ENCODE data around the gene CYB5D1.
"Not testable (repeated sequence)": the region's sequence is repeated elsewhere in the genome, so short reads cannot be mapped to it uniquely, and the experiment has no call there.

Gene CYB5D1

GRCh38 chr17:7856011-7856810 lies 1.6 kb upstream of the CYB5D1 start:
- no peak for DNase-seq (ENCODE audit: low read depth in 2 of 2)

- peak; percentile 87 to 91 for DNase-seq (ENCODE audit: low read depth in 2 of 2)
Observed at GRCh38 chr17:7856811-7857712, 741 bp upstream of the CYB5D1 start, which contains the start of gene NAA38. NAA38 (minus strand) TSS chr17:7857559; CDS start chr17:7857463, 96 bp downstream.

GRCh38 chr17:7858522-7858810 lies 663 bp downstream of the CYB5D1 start:
- no peak for DNase-seq (ENCODE audit: low read depth in 2 of 2)

GRCh38 chr17:7859028-7859427 lies 1.2 kb downstream of the CYB5D1 start:
- no peak for DNase-seq (ENCODE audit: low read depth in 2 of 2)

- DNase-seq (ENCODE audit: low read depth in 2 of 2), result no peak
Observed at GRCh38 chr17:7862692-7863437, 5.1 kb downstream of the CYB5D1 start.

GRCh38 chr17:7864384-7864783 lies 6.6 kb downstream of the CYB5D1 start:
- DNase-seq (ENCODE audit: low read depth in 2 of 2), result not testable (repeated sequence)

- DNase-seq (ENCODE audit: low read depth in 2 of 2), result no peak
Observed at GRCh38 chr17:7864995-7865650, 7.3 kb downstream of the CYB5D1 start.

- no peak for DNase-seq (ENCODE audit: low read depth in 2 of 2)
Observed at GRCh38 chr17:7867881-7868329, 10.1 kb downstream of the CYB5D1 start.

- DNase-seq (ENCODE audit: low read depth in 2 of 2), result no peak
Observed at GRCh38 chr17:7873051-7873450, 15.2 kb downstream of the CYB5D1 start.

GRCh38 chr17:7875804-7876370 lies 18.1 kb downstream of the CYB5D1 start:
- no peak for DNase-seq (ENCODE audit: low read depth in 2 of 2)

- no peak for DNase-seq (ENCODE audit: low read depth in 2 of 2)
Observed at GRCh38 chr17:7878234-7878633, 20.4 kb downstream of the CYB5D1 start.

- DNase-seq (ENCODE audit: low read depth in 2 of 2), result no peak
Observed at GRCh38 chr17:7880076-7880868, 22.5 kb downstream of the CYB5D1 start.

- DNase-seq (ENCODE audit: low read depth in 2 of 2), result no peak
Observed at GRCh38 chr17:7881276-7882054, 23.7 kb downstream of the CYB5D1 start.

- no peak for DNase-seq (ENCODE audit: low read depth in 2 of 2)
Observed at GRCh38 chr17:7882068-7882467, 24.3 kb downstream of the CYB5D1 start.

GRCh38 chr17:7882629-7883028 lies 24.8 kb downstream of the CYB5D1 start:
- no peak for DNase-seq (ENCODE audit: low read depth in 2 of 2)

GRCh38 chr17:7883781-7884386 lies 26.1 kb downstream of the CYB5D1 start:
- DNase-seq (ENCODE audit: low read depth in 2 of 2), result no peak

- DNase-seq (ENCODE audit: low read depth in 2 of 2), result peak in 1 of 2 experiments; percentile 13
Observed at GRCh38 chr17:7884581-7885366, 27.0 kb downstream of the CYB5D1 start.
